ENCODE data around the gene CTSL.

DNA sequence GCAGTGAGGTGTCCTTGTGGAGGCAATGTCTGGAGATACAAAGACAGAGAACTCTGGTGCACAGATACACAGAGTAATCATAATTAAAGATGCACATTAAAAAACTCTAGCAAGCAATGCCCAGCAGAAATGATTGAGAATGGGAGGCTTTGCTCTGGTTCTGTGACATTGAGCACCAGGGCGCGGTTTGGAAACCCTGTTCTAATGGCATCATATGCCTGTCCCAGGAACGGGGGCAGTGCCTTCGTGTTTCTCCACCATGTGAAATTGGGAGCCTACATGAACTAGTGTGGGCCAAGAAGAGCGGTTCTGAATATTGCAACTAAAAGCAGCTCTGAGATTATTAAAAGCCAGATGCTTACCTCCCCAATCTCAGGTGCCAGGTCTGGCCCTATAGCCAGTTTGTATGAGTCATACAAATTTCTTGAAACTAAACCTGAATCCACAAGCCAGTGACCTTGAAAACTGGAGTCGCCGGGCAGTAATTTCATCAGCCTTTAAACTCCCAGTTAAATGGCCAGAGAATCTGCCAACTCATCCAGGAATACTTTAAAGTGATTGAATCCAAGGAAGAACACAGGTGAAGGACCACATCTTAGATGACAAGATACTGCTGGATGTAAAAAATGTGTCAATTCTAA, 22.2 kb upstream of the CTSL start:
- TF ChIP-seq CTCF (IDR thresholded peaks at IDR 0.05): no peak
- TF ChIP-seq POLR2A (IDR thresholded peaks at IDR 0.05): no peak
- TF ChIP-seq POLR2AphosphoS5 (IDR thresholded peaks at IDR 0.05): no peak
